Erythroblast (primary cell): Measurements from ENCODE around the gene IFNG-AS1.

Experiments
- GATA1 ChIP-seq: IDR thresholded peaks from 2 replicates; pipeline ENCODE4 v1.6.1; 2011; ENCODE audit warnings: low read depth, mild to moderate bottlenecking, control low read depth, low read length, moderate library complexity
- POLR2A ChIP-seq: IDR thresholded peaks from 2 replicates; pipeline ENCODE4 v1.6.1; 2011; ENCODE audit warnings: mild to moderate bottlenecking, low read length

- no peak for TF ChIP-seq POLR2A
- TF ChIP-seq GATA1 = no peak
These were observed 20.0 kb upstream of the IFNG-AS1 start for GRCh38 chr12:67969134-67969802.
